Skeletal muscle cell (primary cell): Measurements from ENCODE around the gene TEX10.

Source experiments
- DNase-seq: peaks from one replicate; pipeline ENCODE4 v3.0.0-alpha.2; 2010; ENCODE audit warnings: low read depth
- H3K4me3 ChIP-seq: 2 replicates; pipeline ENCODE4 v1.5.1; 2011; ENCODE audit warnings: low read depth, mild to moderate bottlenecking, control low read depth, low read length, moderate library complexity

TEX10 gene

DNA sequence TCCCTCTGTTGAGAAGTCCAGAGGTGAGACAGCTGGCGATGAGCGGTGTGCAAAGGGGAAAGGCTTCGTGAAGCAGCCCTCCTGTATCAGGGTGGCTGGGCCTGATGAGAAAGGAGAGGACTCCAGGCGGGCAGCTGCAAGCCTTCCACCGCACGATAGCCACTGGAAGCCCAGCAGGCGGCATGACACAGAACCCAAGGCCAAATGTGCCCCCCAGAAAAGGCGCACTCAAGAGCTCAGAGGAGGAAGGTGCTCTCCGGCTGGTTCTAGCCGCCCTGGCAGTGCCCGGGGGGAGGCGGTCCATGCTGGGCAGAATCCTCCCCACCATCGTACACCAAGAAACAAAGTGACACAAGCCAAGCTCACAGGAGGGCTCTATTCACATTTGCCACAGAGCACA lies 60.3 kb downstream of the TEX10 start:
- no peak for DNase-seq
- H3K4me3 ChIP-seq: no peak overlapping the region

DNA sequence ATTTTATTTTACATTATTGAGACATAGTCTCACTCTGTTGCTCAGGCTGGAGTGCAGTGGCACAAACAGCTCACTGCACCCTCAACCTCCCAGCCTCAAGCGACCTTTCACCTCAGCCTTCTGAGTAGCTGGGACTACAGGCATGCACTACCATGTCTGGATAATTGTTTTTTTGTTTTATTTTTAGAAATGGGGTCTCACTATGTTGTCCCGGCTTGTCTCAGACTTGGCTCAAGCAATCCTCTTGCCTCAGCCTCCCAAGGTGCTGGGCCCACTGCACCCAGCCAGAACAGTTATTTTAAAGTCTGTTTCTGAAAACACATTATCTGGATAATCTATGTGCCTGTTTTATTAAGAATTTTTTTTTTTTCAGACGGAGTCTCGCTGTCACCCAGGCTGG lies 62.0 kb downstream of the TEX10 start:
- no peak overlapping the region for H3K4me3 ChIP-seq
- no peak for DNase-seq

DNA sequence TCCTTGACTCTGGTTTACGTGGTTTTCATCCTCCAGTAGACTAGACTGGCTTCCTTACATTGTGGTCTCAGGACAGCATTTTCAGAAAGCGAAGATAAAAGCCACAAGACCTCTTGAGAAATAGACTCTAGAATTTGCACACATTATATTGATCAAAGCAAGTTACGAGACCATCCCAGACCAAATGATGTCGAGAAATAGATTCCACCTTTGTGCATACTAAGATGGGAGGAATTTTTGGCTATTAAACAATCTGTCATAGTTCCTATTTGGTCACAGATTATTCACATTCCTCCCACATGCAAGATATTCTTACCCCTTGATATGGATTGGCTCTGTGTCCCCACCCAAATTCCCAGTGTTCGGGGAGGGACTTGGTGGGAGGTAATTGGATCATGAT lies 65.6 kb downstream of the TEX10 start:
- no peak overlapping the region for H3K4me3 ChIP-seq
- DNase-seq: no peak

DNA sequence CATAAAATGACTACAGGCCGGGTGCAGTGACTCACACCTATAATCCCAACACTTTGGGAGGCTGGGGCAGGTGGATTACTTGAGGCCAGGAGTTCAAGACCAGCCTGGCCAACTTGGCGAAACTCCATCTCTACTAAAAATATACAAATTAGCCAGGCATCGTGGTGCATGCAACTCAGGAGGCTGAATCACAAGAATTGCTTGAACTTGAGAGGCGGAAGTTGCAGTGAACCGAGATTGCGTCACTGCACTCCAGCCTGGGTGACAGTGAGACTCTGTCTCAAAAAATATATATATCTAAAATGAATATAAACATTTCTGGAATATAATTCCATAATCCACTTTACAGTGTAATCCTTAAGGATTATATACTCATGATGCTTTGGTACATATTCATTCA lies 66.5 kb downstream of the TEX10 start:
- H3K4me3 ChIP-seq: no peak overlapping the region
- no peak for DNase-seq

DNA sequence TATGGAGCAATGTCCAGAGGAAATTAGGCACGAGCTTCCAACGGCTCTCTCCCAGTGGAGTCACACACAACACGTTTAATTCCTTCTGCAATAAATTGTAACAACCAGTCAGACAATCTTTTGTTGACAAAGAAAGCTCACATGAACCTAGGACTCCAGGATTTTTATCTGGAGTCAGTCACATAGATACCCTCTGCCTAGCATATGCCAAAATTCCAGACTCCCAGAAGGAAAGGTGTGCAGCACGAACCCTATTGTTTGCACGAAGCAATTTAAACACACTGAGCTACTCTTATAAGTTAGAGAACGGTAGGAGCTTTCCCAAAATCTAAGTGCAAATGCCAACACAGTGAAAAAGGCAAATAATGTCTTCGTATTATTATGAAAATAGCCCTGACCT lies 67.1 kb downstream of the TEX10 start:
- H3K4me3 ChIP-seq: no peak overlapping the region
- no peak for DNase-seq

DNA sequence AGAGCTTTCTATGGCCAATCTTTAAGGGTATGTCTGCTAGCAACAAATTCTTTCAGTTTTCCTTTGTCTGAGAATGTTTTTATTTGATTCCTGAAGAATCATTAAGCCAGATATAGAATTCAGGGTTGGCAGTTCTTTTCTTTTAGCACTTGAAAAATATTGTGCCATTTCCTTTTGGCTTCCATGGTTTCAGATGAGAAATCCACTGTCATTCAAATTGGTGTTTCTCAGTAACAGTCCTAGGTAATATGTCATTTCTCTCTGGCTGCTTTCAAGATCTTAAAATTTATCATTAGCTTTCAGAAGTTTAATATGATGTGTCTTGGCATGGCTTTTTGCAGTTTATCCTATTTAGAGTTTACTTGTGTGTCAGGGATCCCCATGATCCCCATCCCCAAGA lies 67.7 kb downstream of the TEX10 start:
- no peak for DNase-seq

DNA sequence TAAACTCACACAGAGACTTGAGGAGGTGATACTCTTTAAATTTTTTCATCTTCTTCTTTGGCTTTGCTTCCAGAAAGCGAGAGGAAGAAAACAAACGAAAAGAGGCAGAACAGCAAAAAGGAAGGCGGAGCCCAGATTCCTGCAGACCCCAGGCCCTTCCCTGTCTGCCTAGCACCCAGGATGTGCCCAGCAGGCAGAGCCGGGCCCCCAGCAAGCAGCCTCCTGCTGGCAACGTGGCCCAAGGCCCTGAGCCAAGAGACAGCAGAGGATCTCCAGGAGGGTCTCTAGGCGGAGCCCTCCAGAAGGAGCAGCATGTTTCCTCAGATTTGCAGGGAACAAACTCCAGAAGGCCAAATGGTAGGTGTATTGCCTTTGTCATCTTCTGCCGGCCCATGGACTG lies 68.5 kb downstream of the TEX10 start:
- no peak overlapping the region for H3K4me3 ChIP-seq

More for the DNA sequence above, 67.7 kb downstream of the TEX10 start:
- no peak overlapping the region for H3K4me3 ChIP-seq

DNA sequence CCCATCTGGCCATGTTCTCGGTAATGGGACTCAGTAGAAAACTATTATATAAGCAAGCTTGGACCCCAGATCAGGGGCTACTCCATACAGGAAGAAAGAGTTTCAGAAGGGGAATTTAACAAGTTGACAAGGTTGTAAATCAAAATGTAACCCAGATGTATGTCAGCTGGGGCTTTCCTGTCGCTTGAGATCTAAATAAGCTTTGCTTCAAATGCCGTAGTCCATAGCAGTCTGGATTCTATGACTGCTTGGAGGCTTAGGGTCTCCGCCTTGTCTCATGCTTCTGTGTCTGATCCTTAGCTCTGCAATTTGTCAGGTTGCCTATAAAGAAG lies 70.4 kb downstream of the TEX10 start:
- DNase-seq: no peak
- no peak overlapping the region for H3K4me3 ChIP-seq

More for the DNA sequence above, 68.5 kb downstream of the TEX10 start:
- DNase-seq: no peak

DNA sequence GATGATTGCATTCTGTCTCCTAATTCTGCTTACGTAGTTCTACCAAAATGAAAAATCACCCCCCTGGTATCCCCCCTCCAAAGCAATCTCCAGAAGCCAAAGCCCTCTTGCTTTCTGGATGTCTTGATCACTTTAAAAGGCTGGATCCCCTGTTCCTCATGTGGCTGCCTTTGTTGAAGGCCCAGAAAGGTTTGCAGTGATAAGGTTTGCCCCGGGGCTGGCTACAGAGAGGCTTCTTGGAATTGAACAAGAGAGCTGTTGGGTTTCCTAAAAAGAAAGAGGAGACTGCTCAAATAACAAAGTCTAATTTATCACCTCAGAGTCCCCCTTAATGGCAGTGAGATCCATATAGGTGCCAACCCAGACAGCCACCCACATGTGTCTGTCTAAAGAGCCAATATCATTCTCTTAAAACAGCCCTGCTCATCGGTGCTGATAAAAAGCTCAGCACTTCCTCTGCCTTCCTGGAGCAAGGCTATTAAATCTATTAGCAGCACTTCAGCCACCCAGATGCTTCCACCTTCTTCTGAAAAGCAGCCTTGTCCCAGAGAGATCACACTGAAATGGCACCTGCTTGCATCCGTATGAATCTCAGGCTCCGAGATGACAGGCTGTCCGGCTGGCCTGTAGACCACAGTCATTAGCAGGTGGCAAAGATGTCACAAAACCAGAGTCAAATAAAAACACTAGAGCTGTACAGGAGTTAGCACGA lies 70.9 kb downstream of the TEX10 start:
- DNase-seq: no peak
- no peak overlapping the region for H3K4me3 ChIP-seq

DNA sequence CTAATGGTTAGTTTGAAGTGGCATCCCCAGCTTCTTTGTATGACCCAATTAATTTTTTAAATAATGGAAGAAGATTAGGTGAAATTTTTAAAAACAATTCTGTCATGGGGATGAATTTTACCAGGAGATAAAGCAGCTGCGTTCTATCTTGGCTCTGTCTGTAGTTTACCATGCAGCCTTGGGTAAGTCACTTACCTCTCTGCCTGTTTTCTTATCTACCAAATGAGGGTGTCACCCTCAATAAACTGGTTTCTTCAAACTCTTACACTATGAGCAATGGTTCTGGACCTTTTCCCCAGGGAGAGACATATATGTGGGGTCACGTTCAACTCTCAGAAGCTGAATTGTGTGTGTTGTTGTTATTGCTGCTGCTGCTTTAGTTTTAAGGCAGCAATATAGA lies 71.7 kb downstream of the TEX10 start:
- H3K4me3 ChIP-seq: no peak overlapping the region
- DNase-seq: no peak

DNA sequence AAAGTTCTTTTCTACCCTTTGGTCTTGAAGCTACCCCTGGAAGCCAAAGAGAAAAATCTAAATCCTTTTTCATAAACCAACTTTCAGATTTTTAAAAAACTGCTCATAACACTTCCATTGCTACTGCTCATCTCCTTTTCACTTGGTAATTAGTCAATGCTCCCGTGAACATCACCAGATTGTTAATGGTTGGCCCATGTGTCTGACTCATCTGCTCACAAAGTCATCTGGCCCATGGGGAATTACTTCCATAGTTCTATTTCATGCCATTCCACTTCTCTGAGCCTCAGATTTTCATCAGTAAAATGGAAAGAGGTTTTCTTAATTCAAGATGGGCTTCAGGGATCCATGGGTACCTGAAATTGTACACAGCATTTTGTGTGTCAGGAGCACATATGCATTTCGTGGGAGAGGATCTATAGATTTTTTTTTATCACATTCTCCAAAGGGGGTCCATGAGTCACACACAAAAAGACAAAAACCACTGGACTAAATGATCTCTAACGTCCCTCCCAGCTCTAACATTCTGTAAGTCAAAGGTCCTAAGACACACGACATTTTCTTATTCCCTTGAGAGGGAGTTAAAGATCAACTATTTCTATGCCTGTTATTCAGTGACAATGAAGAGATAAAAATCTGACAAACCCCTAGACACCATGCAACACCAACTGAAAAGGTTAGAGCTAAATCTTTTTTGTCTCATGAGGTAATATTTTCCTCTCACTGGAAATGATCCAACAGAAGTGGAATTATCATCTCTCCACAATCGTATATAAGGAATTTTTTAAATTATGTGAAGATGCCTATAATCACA lies 75.4 kb downstream of the TEX10 start:
- H3K4me3 ChIP-seq: no peak overlapping the region
- peak; percentile 47 for DNase-seq

DNA sequence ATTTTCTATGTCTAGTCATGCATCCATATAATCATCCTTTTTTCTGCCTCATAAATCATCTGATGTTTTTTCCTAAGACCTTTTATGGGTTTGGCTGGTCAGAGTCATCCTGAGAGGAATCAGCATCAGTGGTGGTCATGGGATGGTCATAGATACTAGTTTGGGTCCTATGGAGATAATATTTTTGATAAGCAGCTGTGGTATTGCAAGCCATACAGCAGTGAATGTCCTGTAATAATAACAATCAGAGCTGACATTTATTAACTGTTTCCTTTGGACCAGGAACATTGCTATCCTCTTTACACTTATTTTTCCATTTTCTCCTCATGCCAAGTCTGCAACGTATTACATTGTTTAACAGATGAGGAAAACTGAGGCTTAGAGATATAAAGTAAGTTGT lies 83.1 kb downstream of the TEX10 start:
- H3K4me3 ChIP-seq: no peak overlapping the region
- DNase-seq: no peak

DNA sequence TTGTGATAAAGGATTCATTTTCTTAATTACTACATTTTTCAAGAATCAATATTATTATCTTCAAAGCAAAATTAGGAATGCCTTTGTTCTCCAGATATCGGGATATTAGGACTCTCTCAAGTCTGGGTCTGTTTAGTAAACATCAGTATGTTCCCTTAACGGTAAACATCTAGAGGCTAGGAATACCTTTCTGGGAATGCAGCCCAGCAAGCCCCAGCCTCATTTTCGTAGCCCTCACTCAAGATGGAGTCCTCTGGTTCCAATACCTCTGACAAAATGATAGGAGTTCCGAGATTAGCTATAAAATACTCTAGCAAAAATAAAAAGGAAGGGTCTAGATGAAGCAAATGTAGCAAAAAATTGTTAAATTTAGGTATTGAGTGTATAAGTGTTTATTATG lies 84.5 kb downstream of the TEX10 start:
- H3K4me3 ChIP-seq: no peak overlapping the region
- DNase-seq: no peak

DNA sequence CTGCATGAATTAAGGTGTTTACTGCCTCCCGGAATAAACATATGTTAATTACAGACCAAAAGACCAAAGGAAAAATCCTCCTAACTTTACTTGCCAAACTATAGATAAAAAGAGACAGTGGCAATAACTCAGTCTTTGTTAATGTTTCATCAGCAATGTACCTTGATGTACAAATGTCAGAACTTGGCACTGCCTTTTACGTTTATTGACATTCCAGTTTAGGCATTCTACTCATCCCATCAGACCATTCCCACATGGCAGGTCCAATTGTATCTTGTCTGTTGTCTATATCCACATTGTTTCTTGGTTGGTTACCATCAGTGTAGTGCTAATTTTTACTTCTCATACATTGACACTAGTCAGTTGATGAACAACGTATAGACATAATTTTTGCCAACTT lies 85.5 kb downstream of the TEX10 start:
- no peak overlapping the region for H3K4me3 ChIP-seq
- DNase-seq: no peak
